Neural progenitor cell (in vitro differentiated cells): ENCODE results near the gene CENPP. TPM values are rescaled to one million over a fixed set of nuclear protein-coding genes. Genes with fewer than 3 reads are reported as not detected.
"Not testable (repeated sequence)": the region's sequence is repeated elsewhere in the genome, so short reads cannot be mapped to it uniquely, and the experiment has no call there.

Experiments used
- DNase-seq: peaks from one replicate; pipeline ENCODE4 v3.0.0-alpha.2; 2016; ENCODE audit warnings: low spot score
- H2AFZ ChIP-seq: fragments of 200-600 bp; sonication (generic); replicated peaks from 2 replicates; pipeline ENCODE4 v1.6.1; 2016; ENCODE audit warnings: antibody characterized with exemption
- H3F3A ChIP-seq: fragments of 200-600 bp; sonication (generic); 2 replicates; pipeline ENCODE4 v1.6.1; 2016; ENCODE audit warnings: antibody characterized with exemption, low read depth
- H3K27ac ChIP-seq: fragments of 200-600 bp; sonication (generic); 2 replicates; pipeline ENCODE4 v1.5.1; 2016; ENCODE audit warnings: mild to moderate bottlenecking
- H3K27me3 ChIP-seq: fragments of 200-600 bp; sonication (generic); 2 replicates; pipeline ENCODE4 v1.6.1; 2016; ENCODE audit warnings: mild to moderate bottlenecking, moderate library complexity
- H3K36me3 ChIP-seq: fragments of 200-600 bp; sonication (generic); 2 replicates; pipeline ENCODE4 v1.5.1; 2016
- H3K4me1 ChIP-seq: fragments of 200-600 bp; sonication (generic); 2 replicates; pipeline ENCODE4 v1.6.1; 2016; ENCODE audit warnings: mixed run types
- H3K4me2 ChIP-seq: fragments of 200-600 bp; sonication (generic); 2 replicates; pipeline ENCODE4 v1.6.1; 2016
- H3K4me3 ChIP-seq: fragments of 200-600 bp; sonication (generic); 2 replicates; pipeline ENCODE4 v1.5.1; 2016
- H3K79me2 ChIP-seq: fragments of 200-600 bp; sonication (generic); 2 replicates; pipeline ENCODE4 v1.6.1; 2016; ENCODE audit warnings: low read depth
- H3K9ac ChIP-seq: fragments of 200-600 bp; sonication (generic); 2 replicates; pipeline ENCODE4 v1.6.1; 2016
- H3K9me3 ChIP-seq: fragments of 200-600 bp; sonication (generic); 2 replicates; pipeline ENCODE4 v1.5.1; 2016; ENCODE audit warnings: low read depth
- H4K20me1 ChIP-seq: fragments of 200-600 bp; sonication (generic); 2 replicates; pipeline ENCODE4 v1.6.1; 2016; ENCODE audit warnings: low read depth
- H3K27ac Mint-ChIP-seq: 3 replicates; pipeline ENCODE4 v1.8.0; 2021; ENCODE audit warnings: mixed read lengths
- H3K27me3 Mint-ChIP-seq: 2 replicates; pipeline ENCODE4 v1.8.0; 2022; ENCODE audit warnings: low read depth, mild to moderate bottlenecking, inconsistent platforms, moderate library complexity, mixed read lengths; ENCODE audit not compliant: insufficient read depth
- H3K36me3 Mint-ChIP-seq: 3 replicates; pipeline ENCODE4 v1.8.0; 2021; ENCODE audit warnings: mixed read lengths
- H3K4me1 Mint-ChIP-seq: 3 replicates; pipeline ENCODE4 v1.8.0; 2021; ENCODE audit warnings: mixed read lengths
- H3K4me3 Mint-ChIP-seq: 3 replicates; pipeline ENCODE4 v1.8.0; 2021; ENCODE audit warnings: mild to moderate bottlenecking, moderate library complexity, mixed read lengths
- H3K9me3 Mint-ChIP-seq: 3 replicates; pipeline ENCODE4 v1.8.0; 2020; ENCODE audit warnings: mixed read lengths
- EZH2 ChIP-seq: fragments of 200-600 bp; sonication (generic); IDR thresholded peaks from 2 replicates; pipeline ENCODE4 v1.6.1; 2017; ENCODE audit warnings: antibody characterized with exemption, mild to moderate bottlenecking, moderate library complexity
- EZH2phosphoT487 ChIP-seq: fragments of 200-600 bp; sonication (generic); IDR thresholded peaks from 2 replicates; pipeline ENCODE4 v1.6.1; 2017; ENCODE audit warnings: antibody characterized with exemption
- total RNA-seq: library from RNA; depleted of rRNA; stranded (reverse); fragments of >200 nt; gene quantifications from 2 replicates; pipeline ENCODE4 v1.2.3, GENCODE V29; 2015; ENCODE audit warnings: low replicate concordance
- TF ChIP-seq, protein P1 (sequence below): fragments of 200-600 bp; sonication (generic); IDR thresholded peaks from 2 replicates; pipeline ENCODE4 v1.5.1; 2017; ENCODE audit warnings: antibody characterized with exemption, mild to moderate bottlenecking

CENPP gene
- total RNA-seq, 1 donor from 2014 or later: 10.7 TPM

DNA sequence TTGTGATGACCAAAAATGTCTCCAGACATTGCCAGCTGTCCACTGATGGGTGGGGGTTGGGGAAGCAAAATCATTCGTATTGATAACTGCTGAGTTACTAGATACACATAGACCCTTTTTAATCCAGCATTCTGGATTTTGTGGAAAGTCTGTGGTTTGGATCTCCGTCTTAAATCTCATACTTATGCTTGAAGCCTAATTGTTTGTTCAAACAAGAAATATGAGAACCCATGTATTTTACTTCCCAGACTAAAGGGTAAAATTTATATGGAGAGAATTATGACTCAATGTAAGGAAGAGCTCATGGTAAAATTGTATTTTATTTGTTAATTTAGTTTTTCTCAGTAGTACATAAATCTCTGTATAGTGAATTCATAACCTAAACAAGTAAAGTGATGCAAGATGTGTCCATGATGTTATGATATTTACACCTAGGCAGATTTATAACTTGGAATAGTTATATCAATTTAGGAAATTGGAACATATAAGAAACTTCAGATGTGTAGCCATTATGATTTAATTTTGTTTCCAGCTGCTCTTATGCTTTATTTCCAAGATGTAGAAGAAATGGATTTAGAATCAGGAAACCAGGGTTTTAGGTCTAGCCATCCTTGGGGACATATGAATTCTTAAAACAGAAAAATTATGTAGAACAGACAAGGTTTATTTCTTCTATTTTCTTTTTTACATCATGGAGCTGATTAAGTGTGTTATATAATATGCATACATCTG lies 83.2 kb downstream of the CENPP start:
- no peak overlapping the region for H3K4me2 ChIP-seq
- H3K36me3 ChIP-seq: no peaks in the 10 kb centered on the region
- no peaks in the 10 kb centered on the region for H3K27me3 Mint-ChIP-seq
- H2AFZ ChIP-seq: no peak overlapping the region
- H3K4me3 ChIP-seq: no peak overlapping the region
- H3K4me1 ChIP-seq: no peaks in the 10 kb centered on the region
- no peak overlapping the region for H3K27ac ChIP-seq
- DNase-seq: no peak
- no peak overlapping the region for H3K4me3 Mint-ChIP-seq
- no peaks in the 10 kb centered on the region for H3K9me3 Mint-ChIP-seq
- TF ChIP-seq, protein P1, sequence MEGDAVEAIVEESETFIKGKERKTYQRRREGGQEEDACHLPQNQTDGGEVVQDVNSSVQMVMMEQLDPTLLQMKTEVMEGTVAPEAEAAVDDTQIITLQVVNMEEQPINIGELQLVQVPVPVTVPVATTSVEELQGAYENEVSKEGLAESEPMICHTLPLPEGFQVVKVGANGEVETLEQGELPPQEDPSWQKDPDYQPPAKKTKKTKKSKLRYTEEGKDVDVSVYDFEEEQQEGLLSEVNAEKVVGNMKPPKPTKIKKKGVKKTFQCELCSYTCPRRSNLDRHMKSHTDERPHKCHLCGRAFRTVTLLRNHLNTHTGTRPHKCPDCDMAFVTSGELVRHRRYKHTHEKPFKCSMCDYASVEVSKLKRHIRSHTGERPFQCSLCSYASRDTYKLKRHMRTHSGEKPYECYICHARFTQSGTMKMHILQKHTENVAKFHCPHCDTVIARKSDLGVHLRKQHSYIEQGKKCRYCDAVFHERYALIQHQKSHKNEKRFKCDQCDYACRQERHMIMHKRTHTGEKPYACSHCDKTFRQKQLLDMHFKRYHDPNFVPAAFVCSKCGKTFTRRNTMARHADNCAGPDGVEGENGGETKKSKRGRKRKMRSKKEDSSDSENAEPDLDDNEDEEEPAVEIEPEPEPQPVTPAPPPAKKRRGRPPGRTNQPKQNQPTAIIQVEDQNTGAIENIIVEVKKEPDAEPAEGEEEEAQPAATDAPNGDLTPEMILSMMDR: no peak
- TF ChIP-seq EZH2 (no peak), EZH2phosphoT487 (no peak)
- H3K9ac ChIP-seq: no peak overlapping the region
- no peaks in the 10 kb centered on the region for H3K79me2 ChIP-seq
- no peaks in the 10 kb centered on the region for H4K20me1 ChIP-seq
- H3K4me1 Mint-ChIP-seq: peaks cover 3% of the 10 kb centered on the region
- H3K36me3 Mint-ChIP-seq: no peaks in the 10 kb centered on the region
- no peak overlapping the region for H3K27ac Mint-ChIP-seq
- H3K27me3 ChIP-seq: no peaks in the 10 kb centered on the region
- H3K9me3 ChIP-seq: no peaks in the 10 kb centered on the region
- no peaks in the 10 kb centered on the region for H3F3A ChIP-seq

DNA sequence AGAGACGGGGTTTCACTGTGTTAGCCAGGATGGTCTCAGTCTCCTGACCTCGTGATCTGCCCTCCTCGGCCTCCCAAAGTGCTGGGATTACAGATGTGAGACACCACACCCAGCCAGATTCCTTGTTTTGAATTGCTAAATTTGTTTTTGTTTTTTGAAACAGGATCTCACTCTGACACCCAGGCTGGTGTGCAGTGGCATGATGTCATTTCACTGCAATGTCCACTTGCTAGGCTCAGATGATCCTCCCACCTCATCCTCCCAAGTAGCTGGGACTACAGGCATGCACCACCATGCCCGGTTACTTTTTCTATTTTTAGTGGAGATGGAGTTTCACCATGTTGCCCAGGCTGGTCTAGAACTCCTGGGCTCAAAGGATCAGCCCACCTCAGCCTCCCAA lies 85.4 kb downstream of the CENPP start:
- not testable (repeated sequence) for H3K79me2 ChIP-seq, H3K4me1 ChIP-seq, H4K20me1 ChIP-seq, H3K4me2 ChIP-seq, H3K36me3 ChIP-seq, H3K27me3 ChIP-seq, DNase-seq, H3K9me3 ChIP-seq, H3K27me3 Mint-ChIP-seq, H3K36me3 Mint-ChIP-seq, H3K4me1 Mint-ChIP-seq, H2AFZ ChIP-seq, H3K4me3 Mint-ChIP-seq, H3K9ac ChIP-seq, H3K27ac Mint-ChIP-seq, H3K27ac ChIP-seq, H3F3A ChIP-seq, H3K9me3 Mint-ChIP-seq, H3K4me3 ChIP-seq

DNA sequence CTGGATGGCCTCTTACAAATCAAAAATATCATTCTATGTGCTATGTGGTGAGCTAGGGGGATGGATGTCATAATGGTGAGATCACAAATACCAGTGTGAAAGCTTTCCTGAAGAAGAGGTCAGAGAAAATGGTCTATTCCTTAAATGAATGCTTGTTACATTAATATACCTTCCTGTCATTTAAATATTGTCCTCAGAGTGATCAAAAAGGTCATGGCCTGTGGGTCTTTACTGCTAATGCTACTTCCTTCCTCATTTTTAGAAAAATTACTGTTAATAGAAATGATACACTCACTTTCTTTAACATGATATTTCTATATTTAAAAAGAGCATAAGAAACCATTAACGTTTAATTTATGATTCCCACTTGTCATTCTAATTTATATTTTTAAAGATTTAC lies 88.8 kb downstream of the CENPP start:
- Histone ChIP-seq H3K36me3 (no peaks in the 10 kb centered on the region), H3K9me3 (no peaks in the 10 kb centered on the region), H3K79me2 (no peaks in the 10 kb centered on the region), H3F3A (no peaks in the 10 kb centered on the region), H4K20me1 (no peaks in the 10 kb centered on the region), H3K27ac (no peak overlapping the region), H3K4me2 (no peak overlapping the region), H3K4me1 (no peaks in the 10 kb centered on the region), H3K27me3 (no peaks in the 10 kb centered on the region), H3K4me3 (no peak overlapping the region), H3K9ac (no peak overlapping the region), H2AFZ (no peak overlapping the region)
- H3K9me3 Mint-ChIP-seq: no peaks in the 10 kb centered on the region
- H3K4me3 Mint-ChIP-seq: no peak overlapping the region
- no peaks in the 10 kb centered on the region for H3K4me1 Mint-ChIP-seq
- H3K36me3 Mint-ChIP-seq: no peaks in the 10 kb centered on the region
- DNase-seq: no peak
- H3K27ac Mint-ChIP-seq: no peak overlapping the region
- TF ChIP-seq, protein P1: no peak
- TF ChIP-seq EZH2 (no peak), EZH2phosphoT487 (no peak)
- H3K27me3 Mint-ChIP-seq: no peaks in the 10 kb centered on the region

- Histone ChIP-seq H3F3A (no peaks in the 10 kb centered on the region), H2AFZ (no peak overlapping the region), H3K4me1 (no peaks in the 10 kb centered on the region), H3K4me2 (no peak overlapping the region), H3K79me2 (no peaks in the 10 kb centered on the region), H3K36me3 (no peaks in the 10 kb centered on the region), H3K27me3 (no peaks in the 10 kb centered on the region), H4K20me1 (no peaks in the 10 kb centered on the region), H3K9ac (no peak overlapping the region), H3K27ac (no peak overlapping the region), H3K4me3 (no peak overlapping the region), H3K9me3 (no peaks in the 10 kb centered on the region)
- H3K4me1 Mint-ChIP-seq: peaks cover 5% of the 10 kb centered on the region
- H3K4me3 Mint-ChIP-seq: no peak overlapping the region
- H3K36me3 Mint-ChIP-seq: no peaks in the 10 kb centered on the region
- no peak for TF ChIP-seq EZH2
- no peak for TF ChIP-seq EZH2phosphoT487
- TF ChIP-seq, protein P1: no peak
- DNase-seq: no peak
- no peaks in the 10 kb centered on the region for H3K9me3 Mint-ChIP-seq
- H3K27me3 Mint-ChIP-seq: no peaks in the 10 kb centered on the region
- H3K27ac Mint-ChIP-seq: no peak overlapping the region
Observed at GRCh38 chr9:92422611-92423338, 97.0 kb downstream of the CENPP start.
